K562 (cell line): Measurements from ENCODE around the gene ARHGAP29. TPM values are rescaled to one million over a fixed set of nuclear protein-coding genes. Genes with fewer than 3 reads are reported as not detected.

Experiments
- ATAC-seq: fragments of 200-7000 bp; cut with Tn5 transposase; 3 replicates; pipeline ENCODE4 v1.9.1; 2020; ENCODE audit warnings: moderate library complexity
- BruUV-seq: library from RNA; stranded (reverse); fragments of 400-500 nt; replicated peaks from 2 replicates; lab custom pipeline; 2021; lab: Mats Ljungman, UMichigan
- CTCF ChIA-PET: fragments of 300-600 bp; formaldehyde crosslinking; extraction: SDS; loops from one replicate; lab custom pipeline; 2021; ENCODE audit warnings: low intra/inter-chr PET ratio; lab: Yijun Ruan, JAX
- POLR2A ChIA-PET: fragments of 300-600, 350-650 bp; sonication (Branson Sonifier 250); formaldehyde crosslinking; extraction: SDS; loops from one replicate; lab custom pipeline; 2021; ENCODE audit warnings: antibody characterized with exemption, inconsistent platforms; lab: Yijun Ruan, JAX
- DNase-seq, 4 experiments: peaks; one replicate each; pipeline versions ENCODE4 v3.0.0 to v3.0.0-alpha.2; 2011 to 2018; ENCODE audit warnings: low spot score in 3 of 4, mixed read lengths in 3 of 4; ENCODE audit errors: extremely low read depth in 1 of 4
- FAIRE-seq: peaks from 2 replicates; lab custom pipeline; 2011; peaks lifted over from hg19 to GRCh38; lab: Jason Lieb, UNC
- H2AFZ ChIP-seq: 2 replicates; pipeline ENCODE4 v1.6.0; 2011; ENCODE audit warnings: low read depth, low read length, control low read depth, inconsistent platforms
- H3K27ac ChIP-seq: fragments of 200-600 bp; 3 replicates; pipeline ENCODE4 v1.8.0; 2011; ENCODE audit warnings: low read depth, mild to moderate bottlenecking, control low read depth, inconsistent platforms, low read length, moderate library complexity, mixed read lengths; ENCODE audit errors: extremely low read depth
- H3K27me3 ChIP-seq, 2 experiments: fragments of 300-600 bp in 1 of 2; 2 replicates in 1 of 2; 3 replicates in 1 of 2; pipeline versions ENCODE4 v1.6.0 to v1.8.0; 2011; ENCODE audit warnings: inconsistent platforms in 2 of 2, low read length in 2 of 2, mild to moderate bottlenecking in 1 of 2, mixed read lengths in 1 of 2, moderate library complexity in 1 of 2; ENCODE audit not compliant: control insufficient read depth in 2 of 2, insufficient read depth in 2 of 2
- H3K36me3 ChIP-seq: fragments of 300-600 bp; 3 replicates; pipeline ENCODE4 v1.8.0; 2011; ENCODE audit warnings: mild to moderate bottlenecking, low read length, inconsistent platforms; ENCODE audit not compliant: control insufficient read depth, insufficient read depth
- H3K4me1 ChIP-seq, 2 experiments: fragments of 200-600 bp in 1 of 2; replicated peaks in 1 of 2; 2 replicates in 1 of 2; 3 replicates in 1 of 2; pipeline versions ENCODE4 v1.5.1 to v1.8.0; 2011; ENCODE audit warnings: inconsistent platforms in 2 of 2, low read length in 2 of 2, mild to moderate bottlenecking in 1 of 2, mixed read lengths in 1 of 2, moderate library complexity in 1 of 2; ENCODE audit not compliant: control insufficient read depth in 2 of 2, insufficient read depth in 2 of 2
- H3K4me2 ChIP-seq: 2 replicates; pipeline ENCODE4 v1.6.1; 2011; ENCODE audit warnings: low read length, control low read depth, inconsistent platforms, mixed read lengths; ENCODE audit not compliant: insufficient read depth
- H3K4me3 ChIP-seq: fragments of 200-600 bp; sonication (generic), shearing (Covaris generic); 2 replicates; pipeline ENCODE4 v1.5.1; 2016; ENCODE audit warnings: control low read depth, inconsistent platforms
- H3K79me2 ChIP-seq: fragments of 200-600 bp; 3 replicates; pipeline ENCODE4 v1.8.0; 2011; ENCODE audit warnings: low read length, inconsistent platforms; ENCODE audit not compliant: control insufficient read depth, insufficient read depth
- H3K9ac ChIP-seq, 2 experiments: 2 replicates each; pipeline versions ENCODE4 v1.6.0 to v1.6.1; 2011; ENCODE audit warnings: low read depth in 2 of 2, low read length in 2 of 2, control low read depth in 1 of 2, inconsistent platforms in 1 of 2, mild to moderate bottlenecking in 1 of 2, mixed read lengths in 1 of 2; ENCODE audit not compliant: insufficient read depth in 1 of 2
- H3K9me1 ChIP-seq: one replicate; pipeline ENCODE4 v1.6.0; 2011; ENCODE audit warnings: inconsistent platforms, mild to moderate bottlenecking, low read length, moderate library complexity; ENCODE audit not compliant: control insufficient read depth, insufficient read depth
- H3K9me3 ChIP-seq: replicated peaks from 2 replicates; pipeline ENCODE4 v1.5.1; 2011; ENCODE audit warnings: low read depth, low read length, inconsistent platforms; ENCODE audit not compliant: control insufficient read depth, insufficient read depth
- H4K20me1 ChIP-seq: replicated peaks from 2 replicates; pipeline ENCODE4 v1.6.1; 2011; ENCODE audit warnings: low read length, inconsistent platforms, mixed read lengths; ENCODE audit not compliant: control insufficient read depth, insufficient read depth
- C11orf30 ChIP-seq: fragments of 450-650 bp; IDR thresholded peaks from 2 replicates; pipeline ENCODE4 v1.6.1; 2016; ENCODE audit warnings: low read depth, mild to moderate bottlenecking
- MAFF ChIP-seq: IDR thresholded peaks from 2 replicates; pipeline ENCODE4 v1.6.1; 2012; ENCODE audit warnings: low read length, improper control_type of control experiment
- MAFG ChIP-seq: fragments of 450-650 bp; conservative IDR thresholded peaks from 2 replicates; pipeline ENCODE4 v1.6.1; 2016; ENCODE audit warnings: missing genetic modification characterization, missing compliant biosample characterization
- MCM5 ChIP-seq: fragments of 450-650 bp; IDR thresholded peaks from 2 replicates; pipeline ENCODE4 v1.6.1; 2016; ENCODE audit warnings: low read depth
- PHB ChIP-seq: fragments of 250-450 bp; sonication (Bioruptor Pico); IDR thresholded peaks from 2 replicates; pipeline ENCODE4 v1.5.0; 2021
- POLR2H ChIP-seq: IDR thresholded peaks from 2 replicates; pipeline ENCODE4 v1.6.1; 2016; ENCODE audit warnings: missing genetic modification characterization, low read depth, mild to moderate bottlenecking, control low read depth, missing compliant biosample characterization, moderate library complexity
- PRPF4 ChIP-seq: fragments of 200-400 bp; formaldehyde crosslinking; IDR thresholded peaks from one replicate; pipeline ENCODE4 v1.6.1; 2017; ENCODE audit warnings: low read length, low read depth, mild to moderate bottlenecking; ENCODE audit not compliant: insufficient read depth, poor library complexity, severe bottlenecking
- SNRNP70 ChIP-seq: fragments of 200-400 bp; formaldehyde crosslinking; optimal IDR thresholded peaks from 2 replicates; pipeline ENCODE3; 2017; ENCODE audit warnings: low read depth, low read length
- THRAP3 ChIP-seq: fragments of 450-650 bp; IDR thresholded peaks from 2 replicates; pipeline ENCODE4 v1.6.1; 2016; ENCODE audit warnings: mild to moderate bottlenecking, inconsistent platforms, borderline replicate concordance
- ZBTB7A ChIP-seq: IDR thresholded peaks from 2 replicates; pipeline ENCODE4 v1.6.1; 2011; ENCODE audit warnings: low read depth, mild to moderate bottlenecking, low read length, moderate library complexity, borderline replicate concordance; ENCODE audit not compliant: control insufficient read depth
- ZNF140 ChIP-seq: fragments of 250-450 bp; sonication (Bioruptor Pico); IDR thresholded peaks from 2 replicates; pipeline ENCODE4 v1.8.0; 2021; ENCODE audit warnings: moderate library complexity, mild to moderate bottlenecking, inconsistent platforms
- ZNF23 ChIP-seq: fragments of 250-450 bp; sonication (Bioruptor Pico); IDR thresholded peaks from 2 replicates; pipeline ENCODE4 v1.4.0; 2020; ENCODE audit warnings: mild to moderate bottlenecking
- ZNF316 ChIP-seq: fragments of 450-650 bp; IDR thresholded peaks from 2 replicates; pipeline ENCODE4 v1.6.1; 2016
- ZNF507 ChIP-seq: conservative IDR thresholded peaks from 2 replicates; pipeline ENCODE4 v1.6.1; 2017; ENCODE audit warnings: missing genetic modification characterization, missing compliant biosample characterization
- ZNF511 ChIP-seq: sonication (generic); formaldehyde crosslinking; IDR thresholded peaks from 2 replicates; pipeline ENCODE4 v1.8.0; 2022; ENCODE audit warnings: mild to moderate bottlenecking, missing genetic modification reagents
- ZNF639 ChIP-seq, 2 experiments: fragments of 200-800 bp in 1 of 2; sonication (Bioruptor generic) in 1 of 2; sonication (generic) in 1 of 2; formaldehyde crosslinking in 1 of 2; IDR thresholded peaks in 1 of 2; conservative IDR thresholded peaks in 1 of 2; 2 replicates each; pipeline versions ENCODE4 v1.5.0 to v1.6.1; 2016 to 2020; ENCODE audit warnings: missing compliant biosample characterization in 1 of 2, missing genetic modification characterization in 1 of 2, missing genetic modification reagents in 1 of 2
- ZNF77 ChIP-seq: fragments of 250-450 bp; sonication (Bioruptor Pico); IDR thresholded peaks from 2 replicates; pipeline ENCODE4 v1.5.0; 2020
- WGBS: fragments of 100-300 bp; shearing (Covaris generic); methylation state at CpG from one replicate; pipeline ENCODE4 v1.1.6; 2016; ENCODE audit warnings: low coverage, mixed read lengths; ENCODE audit not compliant: insufficient coverage; ENCODE audit errors: missing lambda C conversion rate; 5-methylcytosine and 5-hydroxymethylcytosine counted together
- in situ Hi-C: fragments of 300-500 bp; cut with MboI; formaldehyde crosslinking; loops from 4 replicates; pipeline ENCODE4 v1.15.0; 2018; ENCODE audit warnings: inconsistent platforms, mixed read lengths
- intact Hi-C: fragments of 100-400 bp; cut with micrococcal nuclease; formaldehyde crosslinking; loops from 2 replicates; pipeline ENCODE4 v1.14.2; 2022
- polyA plus RNA-seq, 8 experiments: library from polyadenylated mRNA; depleted of rRNA in 4 of 8; stranded (reverse) in 5 of 8; unstranded in 3 of 8; fragments of >200 nt; fragmentation: Nextera tagmentation in 2 of 8; fragmentation: Illumina TruSeq in 1 of 8; extraction: Ambion mirVana in 2 of 8; extraction: Trizol in 1 of 8; gene quantifications; 2 replicates each; pipeline versions ENCODE4 v1.2.1 to v1.2.3, GENCODE V29; 2011 to 2014; ENCODE audit warnings: inconsistent platforms in 1 of 8, missing spikeins in 1 of 8
- total RNA-seq, 7 experiments: library from RNA; depleted of rRNA in 6 of 7; stranded (reverse); fragments of >200 nt in 6 of 7; fragmentation: Illumina TruSeq in 2 of 7; extraction: Trizol in 2 of 7; gene quantifications; 2 replicates each; pipeline versions ENCODE4 v1.2.1 to v1.2.3, GENCODE V29; 2011 to 2021; ENCODE audit warnings: low replicate concordance in 1 of 7
- TF ChIP-seq, protein P1 (sequence below): fragments of 250-450 bp; sonication (Bioruptor Pico); IDR thresholded peaks from 2 replicates; pipeline ENCODE4 v1.5.0; 2021; ENCODE audit warnings: mild to moderate bottlenecking, borderline replicate concordance
- TF ChIP-seq, protein P2 (sequence below): fragments of 450-650 bp; conservative IDR thresholded peaks from 2 replicates; pipeline ENCODE4 v1.6.1; 2016; ENCODE audit warnings: missing genetic modification characterization, low read depth, mild to moderate bottlenecking, control low read depth, missing compliant biosample characterization

Gene ARHGAP29
- total and polyA plus RNA-seq, 9 of the 15 experiments (the other 6 are each of a cell fraction or from before 2014, with no cell fraction given): under 0.01 to 0.13 (median 0.02) TPM; not detected in 5

- BruUV-seq: no TSS peak
- Histone ChIP-seq H3K4me3 (no peak overlapping the region), H3K79me2 (no peaks in the 10 kb centered on the region), H3K27ac (no peak overlapping the region), H3K9ac (no peak overlapping the region), H3K36me3 (no peaks in the 10 kb centered on the region), H3K27me3 (no peaks in the 10 kb centered on the region), H4K20me1 (no peaks in the 10 kb centered on the region), H3K4me2 (no peak overlapping the region), H3K9me3 (no peaks in the 10 kb centered on the region), H3K9me1 (no peaks in the 10 kb centered on the region), H3K4me1 (no peaks in the 10 kb centered on the region), H2AFZ (no peak overlapping the region)
- intact Hi-C loops: no loop called here
- in situ Hi-C loops: no loop called here
- DNase-seq (no peak), ATAC-seq (no peak), FAIRE-seq (no peak)
- POLR2A ChIA-PET: interaction anchor here (1.0 kb wide), 1 partner anchor 33 kb away, joined by 3 read pairs; the partner anchor contains the start of gene ARHGAP29
- WGBS: 0% methylated on average over 2 of the region's 2 CpGs
- peak; percentile 63 for TF ChIP-seq MAFG (tag)
- TF ChIP-seq, protein P1, sequence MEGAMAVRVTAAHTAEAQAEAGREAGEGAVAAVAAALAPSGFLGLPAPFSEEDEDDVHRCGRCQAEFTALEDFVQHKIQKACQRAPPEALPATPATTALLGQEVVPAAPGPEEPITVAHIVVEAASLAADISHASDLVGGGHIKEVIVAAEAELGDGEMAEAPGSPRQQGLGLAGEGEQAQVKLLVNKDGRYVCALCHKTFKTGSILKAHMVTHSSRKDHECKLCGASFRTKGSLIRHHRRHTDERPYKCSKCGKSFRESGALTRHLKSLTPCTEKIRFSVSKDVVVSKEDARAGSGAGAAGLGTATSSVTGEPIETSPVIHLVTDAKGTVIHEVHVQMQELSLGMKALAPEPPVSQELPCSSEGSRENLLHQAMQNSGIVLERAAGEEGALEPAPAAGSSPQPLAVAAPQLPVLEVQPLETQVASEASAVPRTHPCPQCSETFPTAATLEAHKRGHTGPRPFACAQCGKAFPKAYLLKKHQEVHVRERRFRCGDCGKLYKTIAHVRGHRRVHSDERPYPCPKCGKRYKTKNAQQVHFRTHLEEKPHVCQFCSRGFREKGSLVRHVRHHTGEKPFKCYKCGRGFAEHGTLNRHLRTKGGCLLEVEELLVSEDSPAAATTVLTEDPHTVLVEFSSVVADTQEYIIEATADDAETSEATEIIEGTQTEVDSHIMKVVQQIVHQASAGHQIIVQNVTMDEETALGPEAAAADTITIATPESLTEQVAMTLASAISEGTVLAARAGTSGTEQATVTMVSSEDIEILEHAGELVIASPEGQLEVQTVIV (CRISPR knock-in tag): no peak
- TF ChIP-seq ZNF511: no peak
- no peak for TF ChIP-seq ZNF140 (CRISPR knock-in tag)
- no peak for TF ChIP-seq THRAP3
- TF ChIP-seq MCM5: no peak
- TF ChIP-seq PHB: no peak
- no peak for TF ChIP-seq SNRNP70
- TF ChIP-seq, protein P2, sequence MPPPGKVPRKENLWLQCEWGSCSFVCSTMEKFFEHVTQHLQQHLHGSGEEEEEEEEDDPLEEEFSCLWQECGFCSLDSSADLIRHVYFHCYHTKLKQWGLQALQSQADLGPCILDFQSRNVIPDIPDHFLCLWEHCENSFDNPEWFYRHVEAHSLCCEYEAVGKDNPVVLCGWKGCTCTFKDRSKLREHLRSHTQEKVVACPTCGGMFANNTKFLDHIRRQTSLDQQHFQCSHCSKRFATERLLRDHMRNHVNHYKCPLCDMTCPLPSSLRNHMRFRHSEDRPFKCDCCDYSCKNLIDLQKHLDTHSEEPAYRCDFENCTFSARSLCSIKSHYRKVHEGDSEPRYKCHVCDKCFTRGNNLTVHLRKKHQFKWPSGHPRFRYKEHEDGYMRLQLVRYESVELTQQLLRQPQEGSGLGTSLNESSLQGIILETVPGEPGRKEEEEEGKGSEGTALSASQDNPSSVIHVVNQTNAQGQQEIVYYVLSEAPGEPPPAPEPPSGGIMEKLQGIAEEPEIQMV (tag): no peak
- peak; percentile 78 for TF ChIP-seq ZNF316
- TF ChIP-seq C11orf30: peak; percentile 60; the same call in 1 of the 2 replicates
- no peak for TF ChIP-seq ZBTB7A
- TF ChIP-seq ZNF639 (CRISPR knock-in tag; conservative IDR thresholded peaks at IDR 0.05 in 1 of 2, IDR thresholded peaks at IDR 0.05 in 1 of 2): no peak
- no peak for TF ChIP-seq PRPF4
- no peak for TF ChIP-seq ZNF23 (CRISPR knock-in tag)
- TF ChIP-seq MAFF: peak; percentile 60
- TF ChIP-seq ZNF77 (CRISPR knock-in tag): no peak
- no peak for TF ChIP-seq ZNF507 (tag)
- TF ChIP-seq POLR2H (tag): no peak
- CTCF ChIA-PET: no interaction called here
These were observed 32.5 kb upstream of the ARHGAP29 start for GRCh38 chr1:94269921-94270320.
